Measurements from ENCODE around the gene PET100.

The PET100 gene

DNA sequence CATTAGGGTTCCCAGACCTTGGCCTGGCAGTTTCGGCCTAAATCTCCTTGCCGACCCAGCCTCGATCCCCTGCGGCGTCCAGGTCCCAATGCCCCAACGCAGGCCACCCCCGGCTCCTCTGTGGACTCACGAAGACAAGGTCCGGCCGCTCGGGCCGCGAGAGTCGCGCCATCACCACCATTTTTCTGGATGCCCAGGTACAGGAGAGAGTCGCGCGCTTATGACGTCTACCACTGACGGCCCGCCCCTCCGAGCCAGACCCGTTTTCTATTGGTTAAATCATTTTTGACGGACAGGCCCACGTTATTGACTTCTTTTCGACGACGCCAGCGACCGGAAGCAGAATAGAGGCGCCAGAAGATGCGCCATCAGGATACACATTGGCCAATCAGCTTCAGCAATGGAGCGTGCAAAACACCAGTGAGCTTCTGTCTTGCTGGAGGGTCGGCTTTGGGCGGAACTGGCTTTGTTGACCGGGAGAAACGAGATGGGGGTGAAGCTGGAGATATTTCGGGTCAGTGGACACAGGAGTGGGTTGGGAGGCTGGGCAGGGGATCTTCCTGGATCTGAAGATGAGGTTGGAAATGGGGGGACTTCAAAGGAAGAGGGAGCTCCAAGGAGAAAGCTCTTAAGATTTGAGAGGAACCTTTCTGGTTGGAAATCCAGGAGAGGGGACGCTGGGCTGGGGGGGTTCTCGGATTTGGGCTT, at the start of gene PET100, which contains the start of gene XAB2:
Gene PET100 (plus strand): TSS at position 447 of the 708 bp plus-strand sequence. CDS start 41 bp downstream, at position 488.
Gene XAB2 (minus strand): TSS at position 199 of the 708 bp plus-strand sequence. CDS start 18 bp downstream, at position 181.
- H3K4me2 ChIP-seq (ENCODE audit: low read length): peak within 1 kb of the TSS; percentile 98
- peak within 1 kb of the TSS; percentile 78 for H2AFZ ChIP-seq
- no peaks in the 10 kb centered on the region for H3K27me3 ChIP-seq (ENCODE audit: control insufficient read depth, insufficient read depth, low read length)
- TF ChIP-seq, protein P1, sequence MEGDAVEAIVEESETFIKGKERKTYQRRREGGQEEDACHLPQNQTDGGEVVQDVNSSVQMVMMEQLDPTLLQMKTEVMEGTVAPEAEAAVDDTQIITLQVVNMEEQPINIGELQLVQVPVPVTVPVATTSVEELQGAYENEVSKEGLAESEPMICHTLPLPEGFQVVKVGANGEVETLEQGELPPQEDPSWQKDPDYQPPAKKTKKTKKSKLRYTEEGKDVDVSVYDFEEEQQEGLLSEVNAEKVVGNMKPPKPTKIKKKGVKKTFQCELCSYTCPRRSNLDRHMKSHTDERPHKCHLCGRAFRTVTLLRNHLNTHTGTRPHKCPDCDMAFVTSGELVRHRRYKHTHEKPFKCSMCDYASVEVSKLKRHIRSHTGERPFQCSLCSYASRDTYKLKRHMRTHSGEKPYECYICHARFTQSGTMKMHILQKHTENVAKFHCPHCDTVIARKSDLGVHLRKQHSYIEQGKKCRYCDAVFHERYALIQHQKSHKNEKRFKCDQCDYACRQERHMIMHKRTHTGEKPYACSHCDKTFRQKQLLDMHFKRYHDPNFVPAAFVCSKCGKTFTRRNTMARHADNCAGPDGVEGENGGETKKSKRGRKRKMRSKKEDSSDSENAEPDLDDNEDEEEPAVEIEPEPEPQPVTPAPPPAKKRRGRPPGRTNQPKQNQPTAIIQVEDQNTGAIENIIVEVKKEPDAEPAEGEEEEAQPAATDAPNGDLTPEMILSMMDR (IDR thresholded peaks at IDR 0.05): no peak
- H3K4me1 ChIP-seq: no peaks in the 10 kb centered on the region
- H3K9ac ChIP-seq: peak within 1 kb of the TSS; percentile 90
- H3K36me3 ChIP-seq (ENCODE audit: control insufficient read depth, insufficient read depth, low read length): no peaks in the 10 kb centered on the region
- peaks cover 49% of the 10 kb centered on the region for H3K79me2 ChIP-seq
- no peaks in the 10 kb centered on the region for H3K9me3 ChIP-seq (ENCODE audit: control insufficient read depth, low read length)
- H3K4me3 ChIP-seq (ENCODE audit: low read depth, low read length): peak within 1 kb of the TSS; percentile 91
- H3K27ac ChIP-seq: peak within 1 kb of the TSS; percentile 68

DNA sequence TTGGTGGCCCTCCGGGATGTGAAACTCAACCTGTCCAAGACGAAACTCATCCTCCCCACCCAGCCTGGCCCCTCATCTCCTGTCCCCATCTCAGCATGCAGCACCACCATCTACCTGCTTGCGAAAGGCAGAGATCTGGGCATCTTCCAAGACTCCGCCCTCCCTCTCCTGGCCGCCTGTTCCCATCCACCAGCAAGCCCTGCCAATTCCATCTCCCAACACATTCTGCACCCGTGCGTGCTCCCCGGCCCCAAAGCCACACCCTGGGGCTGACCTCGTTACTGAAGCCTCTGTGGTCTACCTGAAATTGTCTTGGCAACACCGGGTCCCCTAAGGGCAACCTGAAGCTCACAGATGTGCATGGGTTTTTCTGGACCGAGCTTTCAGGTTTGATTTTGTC, 47.1 kb upstream of the PET100 start:
- TF ChIP-seq, protein P1 (IDR thresholded peaks at IDR 0.05): no peak
- Histone ChIP-seq H3K4me1 (no peaks in the 10 kb centered on the region), H3K36me3 (ENCODE audit: control insufficient read depth, insufficient read depth, low read length) (no peaks in the 10 kb centered on the region), H3K4me3 (ENCODE audit: low read depth, low read length) (no peak overlapping the region), H2AFZ (no peak overlapping the region), H3K4me2 (ENCODE audit: low read length) (no peak overlapping the region), H3K79me2 (no peaks in the 10 kb centered on the region), H3K27ac (no peak overlapping the region), H3K9me3 (ENCODE audit: control insufficient read depth, low read length) (no peaks in the 10 kb centered on the region), H3K27me3 (ENCODE audit: control insufficient read depth, insufficient read depth, low read length) (no peaks in the 10 kb centered on the region), H3K9ac (no peak overlapping the region)

- H3K9ac ChIP-seq: no peak overlapping the region
- H3K27ac ChIP-seq: no peak overlapping the region
- H3K79me2 ChIP-seq: no peaks in the 10 kb centered on the region
- no peak overlapping the region for H3K4me3 ChIP-seq (ENCODE audit: low read depth, low read length)
- no peaks in the 10 kb centered on the region for H3K9me3 ChIP-seq (ENCODE audit: control insufficient read depth, low read length)
- TF ChIP-seq, protein P1 (IDR thresholded peaks at IDR 0.05): no peak
- H3K4me1 ChIP-seq: no peaks in the 10 kb centered on the region
- no peaks in the 10 kb centered on the region for H3K36me3 ChIP-seq (ENCODE audit: control insufficient read depth, insufficient read depth, low read length)
- no peak overlapping the region for H2AFZ ChIP-seq
- H3K27me3 ChIP-seq (ENCODE audit: control insufficient read depth, insufficient read depth, low read length): no peaks in the 10 kb centered on the region
- no peak overlapping the region for H3K4me2 ChIP-seq (ENCODE audit: low read length)
Measured at GRCh38 chr19:7589822-7590221, 39.8 kb upstream of the PET100 start.

- TF ChIP-seq, protein P1 (IDR thresholded peaks at IDR 0.05): no peak
- Histone ChIP-seq H3K79me2 (no peaks in the 10 kb centered on the region), H3K27ac (no peak overlapping the region), H3K4me1 (no peaks in the 10 kb centered on the region), H3K36me3 (ENCODE audit: control insufficient read depth, insufficient read depth, low read length) (no peaks in the 10 kb centered on the region), H3K4me3 (ENCODE audit: low read depth, low read length) (no peak overlapping the region), H3K9ac (no peak overlapping the region), H3K4me2 (ENCODE audit: low read length) (no peak overlapping the region), H3K27me3 (ENCODE audit: control insufficient read depth, insufficient read depth, low read length) (no peaks in the 10 kb centered on the region), H3K9me3 (ENCODE audit: control insufficient read depth, low read length) (no peaks in the 10 kb centered on the region), H2AFZ (no peak overlapping the region)
Measured at GRCh38 chr19:7590256-7590655, 39.3 kb upstream of the PET100 start.
